ENCODE results near the gene FAM120AOS. TPM values are rescaled to one million over a fixed set of nuclear protein-coding genes. Genes with fewer than 3 reads are reported as not detected.

FAM120AOS gene
- 33.9 and 36.4 TPM in 2 replicates for total RNA-seq
- long read RNA-seq, full-length matches to known transcripts = 21 of 33 reads
- long read RNA-seq, partial matches to known transcripts = 1 of 33 reads
- long read RNA-seq, other reads (novel, unspliced or antisense) = 11 of 33 reads

DNA sequence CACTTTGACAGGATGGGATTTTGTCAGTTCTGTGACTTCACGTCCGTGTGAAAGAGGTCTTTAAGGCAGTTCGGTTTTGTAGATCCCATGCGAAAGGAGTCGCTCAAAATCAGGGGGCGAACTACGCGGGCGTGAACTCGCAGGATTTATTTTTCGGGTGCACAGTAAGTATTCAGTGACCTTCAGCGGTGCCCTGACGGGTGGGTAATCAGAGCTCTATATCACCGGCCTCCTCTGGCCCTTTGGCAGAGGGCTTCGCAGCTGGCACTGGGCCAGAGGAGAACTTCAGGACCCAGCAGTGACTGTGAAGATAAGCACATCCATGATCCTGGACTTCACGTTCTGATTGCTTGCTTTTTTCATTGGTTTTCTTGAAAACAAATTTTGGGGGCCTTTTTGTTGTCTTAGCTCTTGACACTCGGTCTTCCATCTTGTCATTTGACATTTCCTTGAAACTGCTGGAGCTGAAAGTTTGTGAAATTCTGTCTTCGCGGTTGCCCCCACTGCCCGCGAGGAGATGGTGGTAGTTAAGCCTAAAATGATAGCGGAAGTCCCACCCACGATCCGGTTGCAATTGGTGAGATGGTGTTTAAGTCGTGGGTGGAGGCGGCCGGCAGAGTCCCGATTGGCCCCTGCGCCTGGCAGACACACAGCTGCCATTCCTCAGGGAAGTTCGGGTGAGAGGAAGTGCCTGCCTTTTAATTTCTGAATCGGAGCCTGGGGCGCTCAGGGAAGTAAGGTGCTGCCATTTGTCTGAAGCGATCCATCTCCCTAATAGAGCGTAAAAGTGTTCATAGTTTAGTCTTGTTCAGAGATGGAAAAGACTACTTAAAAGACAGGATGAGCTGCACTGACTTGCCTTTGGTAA lies at the start of gene FAM120AOS:
Gene FAM120AOS, minus strand, starts transcription at position 535 of the 868 bp plus-strand sequence. CDS start 872 bp downstream, outside the sequence.
- H3K27me3 Mint-ChIP-seq (ENCODE audit: unreplicated experiment) = no peaks in the 10 kb centered on the region
- H3K27ac Mint-ChIP-seq (ENCODE audit: unreplicated experiment) = peak within 1 kb of the TSS; percentile 92
- TF ChIP-seq, protein P1, sequence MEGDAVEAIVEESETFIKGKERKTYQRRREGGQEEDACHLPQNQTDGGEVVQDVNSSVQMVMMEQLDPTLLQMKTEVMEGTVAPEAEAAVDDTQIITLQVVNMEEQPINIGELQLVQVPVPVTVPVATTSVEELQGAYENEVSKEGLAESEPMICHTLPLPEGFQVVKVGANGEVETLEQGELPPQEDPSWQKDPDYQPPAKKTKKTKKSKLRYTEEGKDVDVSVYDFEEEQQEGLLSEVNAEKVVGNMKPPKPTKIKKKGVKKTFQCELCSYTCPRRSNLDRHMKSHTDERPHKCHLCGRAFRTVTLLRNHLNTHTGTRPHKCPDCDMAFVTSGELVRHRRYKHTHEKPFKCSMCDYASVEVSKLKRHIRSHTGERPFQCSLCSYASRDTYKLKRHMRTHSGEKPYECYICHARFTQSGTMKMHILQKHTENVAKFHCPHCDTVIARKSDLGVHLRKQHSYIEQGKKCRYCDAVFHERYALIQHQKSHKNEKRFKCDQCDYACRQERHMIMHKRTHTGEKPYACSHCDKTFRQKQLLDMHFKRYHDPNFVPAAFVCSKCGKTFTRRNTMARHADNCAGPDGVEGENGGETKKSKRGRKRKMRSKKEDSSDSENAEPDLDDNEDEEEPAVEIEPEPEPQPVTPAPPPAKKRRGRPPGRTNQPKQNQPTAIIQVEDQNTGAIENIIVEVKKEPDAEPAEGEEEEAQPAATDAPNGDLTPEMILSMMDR (IDR thresholded peaks at IDR 0.05) = no peak
- peaks cover 41% of the 10 kb centered on the region for H3K4me1 Mint-ChIP-seq (ENCODE audit: unreplicated experiment)
- no peaks in the 10 kb centered on the region for H3K9me3 Mint-ChIP-seq (ENCODE audit: unreplicated experiment)
- DNase-seq (ENCODE audit: extremely low spot score, unreplicated experiment) = peak; percentile 93
- peak within 1 kb of the TSS; percentile 93 for H3K4me3 Mint-ChIP-seq (ENCODE audit: unreplicated experiment)
- H3K36me3 Mint-ChIP-seq (ENCODE audit: unreplicated experiment) = peaks cover 6% of the 10 kb centered on the region

DNA sequence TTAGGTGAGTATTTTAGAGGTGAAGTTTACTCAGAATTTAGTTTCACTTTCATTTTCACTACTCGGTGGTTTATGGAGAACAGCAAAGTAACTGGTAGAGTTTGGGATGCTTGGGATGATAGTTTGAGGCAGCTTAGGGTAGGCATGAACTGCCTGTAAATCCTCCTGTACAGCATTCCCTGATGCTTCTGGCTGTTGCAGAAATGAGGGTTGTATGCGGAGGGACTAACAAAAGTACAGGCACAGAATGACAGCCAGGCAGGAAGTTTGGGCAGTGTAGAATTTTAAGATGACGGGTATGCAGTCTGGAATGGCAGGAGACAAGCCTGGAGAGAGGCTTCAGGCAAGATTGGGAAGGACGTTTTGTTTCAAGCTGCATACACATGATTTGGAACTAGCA lies 48.0 kb upstream of the FAM120AOS start:
- Mint-ChIP-seq H3K27me3 (ENCODE audit: unreplicated experiment) (no peaks in the 10 kb centered on the region), H3K4me1 (ENCODE audit: unreplicated experiment) (peaks cover 42% of the 10 kb centered on the region), H3K4me3 (ENCODE audit: unreplicated experiment) (peak overlapping the region; percentile 75), H3K9me3 (ENCODE audit: unreplicated experiment) (no peaks in the 10 kb centered on the region), H3K36me3 (ENCODE audit: unreplicated experiment) (peaks cover 32% of the 10 kb centered on the region), H3K27ac (ENCODE audit: unreplicated experiment) (peak overlapping the region; percentile 95)
- TF ChIP-seq, protein P1 (IDR thresholded peaks at IDR 0.05) = no peak
- DNase-seq (ENCODE audit: extremely low spot score, unreplicated experiment) = no peak

DNA sequence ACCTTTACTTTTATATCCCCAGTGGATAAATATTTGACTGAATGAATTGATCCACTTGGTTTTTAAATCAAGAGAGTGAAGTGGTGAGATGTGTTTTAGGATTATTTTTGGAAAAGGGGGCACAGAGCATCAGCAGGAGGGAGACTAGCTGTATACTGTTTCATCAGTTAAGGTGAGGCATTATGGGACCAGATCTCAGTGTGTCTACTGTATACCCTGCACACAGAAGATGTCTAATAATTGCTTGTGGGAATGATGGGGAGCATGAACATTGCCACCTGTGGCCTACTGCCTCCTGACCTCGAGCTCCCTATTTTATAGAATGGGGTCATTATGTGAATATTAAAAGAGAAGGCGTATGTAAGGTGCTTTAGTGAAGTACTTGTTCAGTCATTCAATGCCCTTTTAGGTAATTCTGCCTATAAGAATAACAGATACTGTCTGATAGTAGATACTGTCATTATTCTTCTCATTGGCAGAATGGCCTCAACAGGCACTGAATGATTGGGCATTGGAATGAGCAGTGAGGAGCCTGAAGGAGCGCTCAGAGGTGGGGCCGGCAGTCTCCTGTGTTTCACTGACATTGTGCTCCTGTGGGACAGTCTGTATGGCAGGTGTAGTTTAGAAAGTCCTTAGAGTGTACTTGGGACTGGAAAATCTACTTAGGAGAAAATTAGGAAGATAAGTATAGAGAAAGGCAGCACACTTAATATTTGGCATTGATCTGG lies 47.4 kb upstream of the FAM120AOS start:
- no peak for DNase-seq (ENCODE audit: extremely low spot score, unreplicated experiment)
- Mint-ChIP-seq H3K4me3 (ENCODE audit: unreplicated experiment) (peak overlapping the region; percentile 75), H3K27ac (ENCODE audit: unreplicated experiment) (peak overlapping the region; percentile 95)

DNA sequence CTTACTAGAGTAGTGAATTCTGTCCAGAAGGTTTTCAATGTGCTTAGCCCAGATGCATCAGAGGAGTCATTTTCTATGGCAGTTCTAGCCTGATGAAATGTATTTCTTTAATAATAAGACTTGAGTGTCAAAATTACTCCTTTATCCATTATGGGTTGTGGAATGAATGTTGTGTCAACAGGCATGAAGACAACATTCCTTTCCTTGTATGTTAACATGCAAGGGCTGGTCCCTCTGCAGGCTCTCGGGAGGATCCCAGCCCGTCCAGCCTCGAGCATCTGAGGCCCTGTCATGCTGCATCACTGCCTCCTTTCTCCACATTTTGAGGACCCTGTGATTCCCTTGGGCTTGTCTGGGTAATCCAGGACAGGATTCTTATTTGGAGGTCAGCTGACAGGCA lies 42.9 kb upstream of the FAM120AOS start:
- H3K27me3 Mint-ChIP-seq (ENCODE audit: unreplicated experiment) = no peaks in the 10 kb centered on the region
- H3K36me3 Mint-ChIP-seq (ENCODE audit: unreplicated experiment) = peaks cover 34% of the 10 kb centered on the region
- no peaks in the 10 kb centered on the region for H3K9me3 Mint-ChIP-seq (ENCODE audit: unreplicated experiment)
- peaks cover 21% of the 10 kb centered on the region for H3K4me1 Mint-ChIP-seq (ENCODE audit: unreplicated experiment)
- no peak for DNase-seq (ENCODE audit: extremely low spot score, unreplicated experiment)
- TF ChIP-seq, protein P1 (IDR thresholded peaks at IDR 0.05) = no peak
- H3K4me3 Mint-ChIP-seq (ENCODE audit: unreplicated experiment) = no peak overlapping the region
- no peak overlapping the region for H3K27ac Mint-ChIP-seq (ENCODE audit: unreplicated experiment)

More for the DNA sequence above, 47.4 kb upstream of the FAM120AOS start:
- Mint-ChIP-seq H3K36me3 (ENCODE audit: unreplicated experiment) (peaks cover 35% of the 10 kb centered on the region), H3K9me3 (ENCODE audit: unreplicated experiment) (no peaks in the 10 kb centered on the region), H3K27me3 (ENCODE audit: unreplicated experiment) (no peaks in the 10 kb centered on the region), H3K4me1 (ENCODE audit: unreplicated experiment) (peaks cover 38% of the 10 kb centered on the region)
- TF ChIP-seq, protein P1 (IDR thresholded peaks at IDR 0.05) = no peak
